HG02973 (cell line): ENCODE measurements around the gene TLCD5.

Experiments used
- ATAC-seq: cut with Tn5 transposase; IDR thresholded peaks from one replicate; pipeline ENCODE4 v1.9.1; 2021; ENCODE audit warnings: moderate library complexity; ENCODE audit not compliant: unreplicated experiment

The TLCD5 gene

GRCh38 chr11:120336641-120337354 lies 11.7 kb downstream of the TLCD5 start:
- no peak for ATAC-seq

DNA sequence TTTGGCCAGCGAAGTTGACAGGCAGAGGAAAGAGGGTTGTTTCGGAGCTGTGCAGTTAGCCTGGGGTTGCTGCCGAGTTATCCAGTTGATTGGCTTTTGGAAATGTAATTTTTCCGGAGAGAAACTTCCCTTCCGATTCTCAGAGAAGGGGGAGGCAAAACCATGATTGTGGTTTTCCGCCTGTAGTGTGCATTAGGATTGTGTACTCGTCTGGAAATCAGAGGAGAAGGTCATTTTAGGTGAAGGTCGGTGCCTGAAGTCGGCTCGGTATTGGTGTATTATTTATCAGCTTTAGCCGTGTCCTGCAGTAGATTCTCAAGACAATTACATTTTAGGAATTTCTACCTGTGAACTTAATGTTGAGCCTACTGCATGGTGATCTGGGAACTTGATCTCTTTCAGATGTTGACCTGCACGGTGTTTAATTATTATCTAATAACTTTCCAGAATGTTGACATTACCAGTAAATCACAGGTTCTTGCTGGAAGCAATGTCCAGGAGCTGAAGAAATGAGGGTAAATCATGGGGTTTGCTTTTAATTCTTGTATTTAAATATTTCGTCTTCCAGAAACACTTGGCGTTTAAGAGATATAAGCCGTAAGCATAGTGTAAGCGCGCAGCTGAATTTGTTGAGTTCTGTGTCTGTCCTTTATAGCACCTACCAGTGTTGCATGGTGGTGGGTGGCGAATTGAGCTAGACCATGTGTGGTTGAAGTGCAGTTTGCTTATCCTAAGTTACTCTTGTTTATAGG lies 12.4 kb downstream of the TLCD5 start:
- no peak for ATAC-seq

GRCh38 chr11:120338107-120338933 lies 13.2 kb downstream of the TLCD5 start:
- ATAC-seq = no peak

DNA sequence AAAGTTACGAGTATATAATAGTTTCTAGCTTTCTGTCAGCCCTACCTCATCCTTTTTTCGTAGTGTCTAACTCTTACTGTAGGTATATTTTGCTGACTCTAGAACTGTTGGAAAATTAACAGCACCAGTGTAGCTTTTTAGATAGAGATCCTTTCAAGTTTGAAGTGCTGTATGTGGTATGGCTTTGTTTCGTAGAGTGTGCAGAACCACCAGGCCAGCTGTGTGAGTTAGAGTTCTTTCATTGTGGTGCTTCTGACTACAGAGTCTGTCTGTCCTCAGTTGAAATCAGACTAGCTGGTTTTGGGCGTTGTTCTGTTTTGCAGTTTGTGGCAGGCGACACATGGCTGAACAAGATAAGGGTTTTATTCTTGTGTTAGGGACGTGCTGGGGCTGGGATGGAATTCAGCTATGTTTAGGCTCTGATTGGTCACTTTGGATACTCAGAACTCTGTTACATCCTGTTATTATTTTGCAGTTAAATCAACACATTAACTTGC lies 14.3 kb downstream of the TLCD5 start:
- no peak for ATAC-seq

- no peak for ATAC-seq
These were observed 15.4 kb downstream of the TLCD5 start for GRCh38 chr11:120340529-120340928.

- no peak for ATAC-seq
These were observed 17.1 kb downstream of the TLCD5 start for GRCh38 chr11:120342226-120342625.

DNA sequence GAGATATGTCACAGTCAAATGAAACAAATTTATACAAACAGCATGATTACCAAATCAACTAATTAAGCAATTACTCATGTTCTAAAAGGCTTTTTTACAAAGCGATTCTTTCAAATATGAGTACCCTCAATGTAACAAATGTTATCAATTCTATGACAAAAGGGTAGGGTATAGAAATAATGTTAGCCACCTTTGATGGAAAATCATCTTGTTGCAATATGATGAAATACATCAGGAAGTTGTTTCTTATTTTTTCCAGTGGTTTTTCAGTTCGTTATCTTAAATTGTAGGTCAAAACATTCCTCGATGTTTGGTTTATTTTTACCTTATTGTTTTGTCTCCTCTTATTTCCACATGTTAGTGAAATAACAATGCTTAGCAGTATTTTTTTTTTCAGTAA lies 17.6 kb downstream of the TLCD5 start:
- no peak for ATAC-seq

GRCh38 chr11:120343429-120343828 lies 18.3 kb downstream of the TLCD5 start:
- no peak for ATAC-seq

DNA sequence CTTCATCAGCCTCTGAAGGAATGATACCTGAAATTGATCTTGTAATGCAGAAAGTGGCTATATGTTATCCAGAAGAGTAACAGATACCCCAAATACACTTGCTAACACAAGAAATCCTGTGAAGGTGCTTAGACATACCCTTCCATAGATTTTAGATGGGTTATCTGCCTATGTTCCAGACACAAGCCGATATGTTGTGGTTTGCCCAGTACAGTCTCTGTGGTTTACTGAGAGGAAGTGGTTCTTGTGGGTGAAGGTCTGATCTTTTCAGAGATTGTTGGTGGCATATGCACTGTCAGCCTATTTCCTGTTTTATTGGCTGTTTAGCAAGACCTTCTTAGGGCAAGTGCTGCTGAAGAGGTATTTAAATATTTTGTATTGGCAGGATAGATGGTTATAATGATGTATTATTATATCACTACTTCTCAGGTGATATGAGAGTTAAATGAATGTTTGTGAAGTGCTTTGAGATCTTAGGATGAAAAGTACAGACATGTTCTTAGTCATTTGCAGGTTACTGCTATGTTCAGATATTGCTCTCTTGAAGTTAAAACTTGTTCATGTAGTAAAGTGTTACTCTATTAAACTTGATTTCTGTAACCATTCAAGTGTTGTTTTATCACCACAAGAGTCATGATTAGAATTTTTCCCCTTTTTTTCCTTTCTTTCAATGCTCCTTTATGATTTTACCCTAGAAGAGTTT lies 19.4 kb downstream of the TLCD5 start:
- peak; percentile 81 for ATAC-seq

GRCh38 chr11:120346233-120346632 lies 21.1 kb downstream of the TLCD5 start:
- ATAC-seq = no peak

DNA sequence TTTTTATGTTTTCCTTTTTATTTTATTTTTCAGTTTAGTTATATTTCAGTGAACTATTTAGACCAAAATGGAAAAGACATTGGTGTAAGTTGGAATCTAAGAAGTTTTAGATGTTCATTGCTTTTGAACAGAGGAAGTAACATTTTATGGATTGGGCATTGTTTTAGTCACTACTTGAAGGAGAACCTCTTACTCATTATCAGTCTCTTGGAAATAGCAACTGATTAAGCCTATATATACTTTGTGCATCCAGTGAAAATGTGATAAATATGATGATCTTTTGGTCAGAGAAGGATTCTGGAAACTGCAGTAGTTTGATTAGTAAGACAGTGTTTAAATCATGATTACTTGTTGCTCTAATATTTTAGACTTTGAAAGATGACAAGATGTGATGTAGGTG lies 25.5 kb downstream of the TLCD5 start:
- ATAC-seq = no peak

DNA sequence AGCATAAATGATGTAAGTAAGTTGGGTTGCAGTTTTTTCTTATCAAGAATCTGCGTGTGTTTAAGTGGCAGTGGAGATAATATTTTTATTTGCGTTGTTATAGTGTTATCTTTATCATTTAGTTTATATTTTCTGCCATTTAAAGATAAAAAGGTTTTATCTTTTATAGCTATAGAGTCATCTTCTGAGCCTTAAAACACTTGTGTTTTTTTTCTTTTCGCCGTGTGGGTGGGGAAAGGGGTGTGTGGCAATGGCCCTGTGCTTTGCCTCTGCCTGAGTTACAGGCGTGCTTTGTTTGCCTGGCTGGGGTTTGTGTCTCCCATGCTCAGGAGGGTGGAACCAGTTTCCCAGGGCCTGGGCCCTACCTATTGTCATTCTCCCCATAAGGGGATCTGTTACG lies 27.3 kb downstream of the TLCD5 start:
- ATAC-seq = no peak

DNA sequence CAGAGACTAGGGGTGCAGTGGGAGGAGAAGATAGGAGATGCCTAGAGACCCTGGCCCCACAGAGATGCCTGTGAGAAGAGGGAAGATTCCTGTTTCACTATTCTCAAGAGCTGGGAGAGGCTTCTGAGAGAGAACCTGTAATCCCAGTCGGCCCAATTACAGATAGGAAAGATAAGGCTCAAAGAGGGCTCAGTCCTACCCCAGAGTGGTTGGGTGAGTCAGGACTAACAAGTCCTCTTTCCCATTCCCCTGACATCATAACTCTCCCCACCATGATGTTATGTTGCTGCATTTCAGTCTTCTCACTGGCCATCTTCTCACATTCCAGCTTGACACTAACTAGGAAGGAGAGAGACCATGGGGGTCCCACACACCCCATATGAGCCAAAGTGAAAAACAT lies 29.0 kb downstream of the TLCD5 start:
- ATAC-seq = no peak

GRCh38 chr11:120354779-120355178 lies 29.7 kb downstream of the TLCD5 start:
- no peak for ATAC-seq

- no peak for ATAC-seq
These were observed 32.5 kb downstream of the TLCD5 start for GRCh38 chr11:120357620-120358019.

- ATAC-seq = no peak
These were observed 33.6 kb downstream of the TLCD5 start for GRCh38 chr11:120358729-120359128.

DNA sequence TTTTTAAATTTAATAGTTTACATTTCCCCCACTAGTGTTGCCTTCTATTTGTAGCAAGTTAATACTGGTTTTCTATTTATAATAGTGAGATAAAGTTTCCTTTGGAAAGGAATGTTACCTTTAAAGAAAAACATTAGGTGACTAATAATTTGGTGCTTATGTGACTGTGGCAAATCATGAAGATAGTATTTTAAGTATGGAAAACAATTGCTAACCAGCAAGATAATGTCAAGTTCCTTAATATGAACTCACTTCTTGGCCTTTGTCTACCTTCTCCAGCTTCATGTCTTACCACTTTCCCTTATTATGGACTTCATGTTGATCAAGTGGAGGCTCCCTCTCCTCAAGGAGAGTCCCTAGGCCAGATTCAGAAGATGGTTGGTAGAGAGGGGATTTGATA lies 38.3 kb downstream of the TLCD5 start:
- no peak for ATAC-seq

- ATAC-seq = no peak
These were observed 40.4 kb downstream of the TLCD5 start for GRCh38 chr11:120365512-120365911.

DNA sequence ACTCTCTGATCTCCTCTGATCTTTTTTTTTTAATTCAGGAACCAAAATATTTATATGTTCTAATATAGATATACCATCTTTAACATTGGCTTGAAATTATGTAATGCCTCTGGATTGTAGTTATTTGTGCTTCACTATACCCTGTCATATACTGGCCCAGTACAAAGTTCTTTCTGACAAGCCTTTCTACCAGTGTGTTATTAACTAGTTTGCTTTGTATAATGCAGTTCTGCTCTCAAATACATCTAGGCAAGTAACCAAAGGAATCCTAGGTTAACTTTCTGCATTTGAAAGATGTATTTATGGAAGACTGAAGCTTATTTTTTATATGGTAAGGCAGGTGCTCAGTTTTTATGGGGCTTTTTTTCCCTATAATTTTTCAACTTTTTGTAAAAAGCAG lies 47.2 kb downstream of the TLCD5 start:
- ATAC-seq = no peak

DNA sequence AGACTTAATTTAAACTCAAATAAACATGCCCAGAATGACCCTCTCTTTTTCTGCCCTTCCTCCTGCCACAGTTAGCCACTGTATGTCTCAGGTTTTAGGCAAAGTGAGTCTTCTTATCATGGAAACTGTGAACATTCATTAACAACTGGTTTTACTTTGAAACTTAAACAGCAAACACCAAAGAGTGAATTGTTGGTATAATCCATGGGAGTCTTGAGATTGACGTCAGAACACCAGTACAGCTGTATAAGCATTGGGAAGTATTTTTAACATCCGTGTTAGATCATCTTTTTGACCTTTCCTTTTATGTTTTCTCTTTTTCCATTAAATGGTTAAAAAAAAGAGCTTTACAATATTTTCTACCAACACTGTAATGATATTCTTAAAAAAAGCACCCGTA lies 50.0 kb downstream of the TLCD5 start:
- no peak for ATAC-seq
